ENCODE measurements around the gene MARCHF9. TPM values are rescaled to one million over a fixed set of nuclear protein-coding genes. Genes with fewer than 3 reads are reported as not detected.

The MARCHF9 gene
- total RNA-seq, 2 donors from 2014 or later = 5.2 to 9.9 TPM

DNA sequence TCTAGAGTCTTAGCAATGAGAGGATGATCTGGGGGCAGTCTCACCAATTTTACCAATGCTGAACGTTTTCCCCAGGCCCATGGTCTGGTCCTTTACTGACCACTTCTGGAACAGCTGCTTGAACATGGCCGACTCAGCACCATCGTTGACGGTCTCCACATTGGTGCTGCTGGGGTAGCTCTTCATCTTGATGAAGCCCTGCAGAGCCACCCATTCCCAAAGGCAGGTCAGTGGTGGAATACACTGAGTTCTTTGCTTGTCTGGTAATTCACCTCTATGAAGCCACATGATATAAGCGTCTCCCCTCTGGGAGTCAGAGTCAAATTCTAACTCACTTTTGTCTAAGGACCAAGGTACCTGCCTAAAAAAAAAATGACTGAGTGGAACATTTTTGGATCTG is 53.4 kb downstream of the MARCHF9 start:
- ATAC-seq (no peak), DNase-seq (no peak)
- no peak overlapping the region for H3K27ac ChIP-seq
- H3K4me1 ChIP-seq = peaks cover 3% of the 10 kb centered on the region
- 73 to 82% methylated on average over 5 of the region's 5 CpGs for WGBS, 2 donors
- peaks cover 7 to 11% of the 10 kb centered on the region in 2 donors for H3K36me3 ChIP-seq (replicated peaks in 1 of 2; ENCODE audit: insufficient read depth in 1 of 2, low read depth in 2 of 2)
- H3K27me3 ChIP-seq = no peaks in the 10 kb centered on the region
- no peaks in the 10 kb centered on the region for H3K9me3 ChIP-seq
- intact Hi-C loops (cut with DNase I) = no loop called here
- no peak for TF ChIP-seq POLR2A (IDR thresholded peaks at IDR 0.05)
- no peak for TF ChIP-seq CTCF (IDR thresholded peaks at IDR 0.05)
- H3K4me3 ChIP-seq = no peak overlapping the region

- no peak for DNase-seq
- Histone ChIP-seq H3K36me3 (replicated peaks in 1 of 2; ENCODE audit: insufficient read depth in 1 of 2, low read depth in 2 of 2) (peaks cover 7 to 11% of the 10 kb centered on the region in 2 donors), H3K4me1 (no peaks in the 10 kb centered on the region), H3K9me3 (no peaks in the 10 kb centered on the region), H3K27ac (no peak overlapping the region), H3K27me3 (no peaks in the 10 kb centered on the region), H3K4me3 (no peak overlapping the region)
- no peak for ATAC-seq
- intact Hi-C loops (cut with DNase I) = no loop called here
- WGBS, 2 donors = 83 to 93% methylated on average over 3 of the region's 3 CpGs
- TF ChIP-seq CTCF (IDR thresholded peaks at IDR 0.05) (no peak), POLR2A (IDR thresholded peaks at IDR 0.05) (no peak)
These were observed 54.5 kb downstream of the MARCHF9 start for GRCh38 chr12:57809425-57809824.

Small RNAs within 50 kb of the gene (microRNA-seq; reads per million reads assigned to microRNA genes)
- 0 reads per million in 2 donors for gene MIR6759 (ENCODE audit: borderline number of aligned reads in 2 of 2, borderline replicate concordance in 2 of 2)

Small RNAs within 50 kb of the gene (small RNA-seq; reads per million reads assigned to genes)
- not detected for gene RNU6-1083P

Other genes with a start within 250 kb of the MARCHF9 start
- gene DDIT3, start 234.6 kb upstream of the MARCHF9 start, total RNA-seq = 10 to 100 TPM in 1 of 2 donors, 1 to 10 TPM in 1; 7.3 to 12.7 TPM
- gene MBD6, start 232.3 kb upstream of the MARCHF9 start, total RNA-seq = 10 to 100 TPM; 22.7 to 30.6 TPM
- gene DCTN2, start 207.9 kb upstream of the MARCHF9 start, total RNA-seq = 10 to 100 TPM; 80.1 to 89.2 TPM
- 1 to 10 TPM in 1 of 2 donors, under 1 TPM in 1; 0.33 to 1.3 TPM for gene KIF5A, start 205.1 kb upstream of the MARCHF9 start, total RNA-seq
- gene PIP4K2C, start 163.9 kb upstream of the MARCHF9 start, total RNA-seq = 10 to 100 TPM; 12.2 to 48.0 TPM
- 10 to 100 TPM in 1 of 2 donors, 1 to 10 TPM in 1; 4.6 to 12.2 TPM for gene DTX3, start 150.3 kb upstream of the MARCHF9 start, total RNA-seq
- gene ARHGEF25, start 143.7 kb upstream of the MARCHF9 start, total RNA-seq = 10 to 100 TPM; 10.1 to 10.9 TPM
- gene B4GALNT1, start 121.9 kb upstream of the MARCHF9 start, total RNA-seq = under 1 TPM in 1 of 2 donors, not detected in 1; 0.78 TPM
- gene OS9, start 61.0 kb upstream of the MARCHF9 start, total RNA-seq = 100 to 1,000 TPM; 167 to 213 TPM
- 1 to 10 TPM in 1 of 2 donors, under 1 TPM in 1; 0.33 to 1.0 TPM for gene AGAP2, start 16.4 kb upstream of the MARCHF9 start, total RNA-seq
- 10 to 100 TPM; 33.7 to 36.9 TPM for gene TSPAN31, start 10.1 kb upstream of the MARCHF9 start, total RNA-seq
- 10 to 100 TPM; 27.0 to 81.2 TPM for gene CDK4, start 2.8 kb upstream of the MARCHF9 start, total RNA-seq
- 1 to 10 TPM; 2.6 to 3.6 TPM for gene CYP27B1, start 12.0 kb downstream of the MARCHF9 start, total RNA-seq
- 10 to 100 TPM; 16.1 to 23.1 TPM for gene METTL1, start 17.0 kb downstream of the MARCHF9 start, total RNA-seq
- gene EEF1AKMT3, start 17.5 kb downstream of the MARCHF9 start, total RNA-seq = 10 to 100 TPM; 11.2 to 15.0 TPM
- 10 to 100 TPM in 1 of 2 donors, 1 to 10 TPM in 1; 9.2 to 18.4 TPM for gene TSFM, start 27.7 kb downstream of the MARCHF9 start, total RNA-seq
- gene AVIL, start 63.6 kb downstream of the MARCHF9 start, total RNA-seq = 10 to 100 TPM in 1 of 2 donors, 1 to 10 TPM in 1; 2.0 to 14.8 TPM
- 100 to 1,000 TPM in 1 of 2 donors, 10 to 100 TPM in 1; 82.1 to 125 TPM for gene CTDSP2, start 91.6 kb downstream of the MARCHF9 start, total RNA-seq
- 1 to 10 TPM; 3.6 to 5.4 TPM for gene ATP23, start 186.5 kb downstream of the MARCHF9 start, total RNA-seq